ENCODE results near the gene TANGO6.

DNA sequence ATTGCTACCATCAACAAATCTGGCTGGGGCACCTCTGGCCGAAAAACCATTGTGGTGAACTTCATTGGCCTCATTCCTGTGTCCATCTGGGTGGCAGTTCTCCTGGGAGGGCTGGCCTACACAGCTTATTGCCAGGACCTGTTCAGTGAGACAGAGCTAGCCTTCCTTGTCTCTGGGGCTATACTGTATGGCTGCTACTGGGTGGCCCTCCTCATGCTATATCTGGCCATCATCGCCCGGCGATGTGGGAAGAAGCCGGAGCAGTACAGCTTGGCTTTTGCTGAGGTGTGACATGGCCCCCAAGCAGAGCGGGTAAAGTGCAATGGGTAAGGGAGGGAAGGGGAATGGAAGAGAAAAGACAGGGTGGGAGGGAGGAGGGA, 271.6 kb downstream of the TANGO6 start:
- TF ChIP-seq POLR2A (IDR thresholded peaks at IDR 0.05; ENCODE audit: low read depth, low read length) (no peak), POLR2AphosphoS5 (IDR thresholded peaks at IDR 0.05; ENCODE audit: low read depth, low read length) (no peak)

Measured in GM12892 (cell line).